Endothelial cell of hepatic sinusoid (primary cell): ENCODE results near the gene ISL1.

Experiments used
- in situ Hi-C: cut with HindIII; loops from 2 replicates; pipeline ENCODE4 v1.10.0; 2017; ENCODE audit warnings: low sequenced_read_pairs

The ISL1 gene

GRCh38 chr5:51383131-51384121 is at the start of gene ISL1:
Gene ISL1 (plus strand): TSS chr5:51383448. CDS start chr5:51383672, 224 bp downstream.
- in situ Hi-C loops = no loop called here

DNA sequence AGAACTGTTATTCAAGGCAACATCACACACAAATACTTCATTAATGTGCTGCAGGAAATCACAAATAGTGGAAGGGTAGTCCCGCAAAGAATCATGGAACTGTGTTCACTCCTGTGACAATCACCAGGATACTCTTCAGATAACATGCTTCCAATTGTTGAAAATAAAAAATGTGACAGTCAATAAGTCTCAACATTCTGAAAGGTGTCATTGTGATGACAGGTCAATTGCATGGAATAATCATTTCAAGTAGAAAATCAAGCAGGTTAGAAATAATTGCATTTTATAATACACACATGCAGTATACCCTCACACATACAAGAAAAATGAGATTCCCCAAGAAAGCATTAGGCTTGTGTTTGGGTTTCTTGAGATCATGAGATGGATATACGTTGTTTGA is 46.4 kb upstream of the ISL1 start:
- in situ Hi-C loops = no loop called here

GRCh38 chr5:51345106-51345505 is 38.1 kb upstream of the ISL1 start:
- in situ Hi-C loops = no loop called here

DNA sequence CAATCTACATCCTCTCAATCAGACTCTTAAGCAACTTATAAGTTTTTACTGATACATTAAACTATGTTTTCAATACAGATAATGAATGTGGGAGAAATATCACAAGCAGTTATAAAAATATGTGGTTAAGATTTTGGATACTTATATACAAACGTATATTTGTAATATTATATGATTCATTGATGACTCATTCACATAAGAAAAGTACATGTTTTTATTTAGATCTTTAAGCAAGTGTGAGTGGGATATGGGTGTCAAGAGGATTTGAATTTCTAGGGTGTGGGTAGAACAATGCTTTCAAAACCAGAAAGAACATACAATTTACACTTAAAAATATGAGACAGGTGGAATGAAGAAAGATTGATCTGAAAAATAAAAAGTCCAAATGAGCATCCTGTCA is 36.1 kb upstream of the ISL1 start:
- in situ Hi-C loops = no loop called here

DNA sequence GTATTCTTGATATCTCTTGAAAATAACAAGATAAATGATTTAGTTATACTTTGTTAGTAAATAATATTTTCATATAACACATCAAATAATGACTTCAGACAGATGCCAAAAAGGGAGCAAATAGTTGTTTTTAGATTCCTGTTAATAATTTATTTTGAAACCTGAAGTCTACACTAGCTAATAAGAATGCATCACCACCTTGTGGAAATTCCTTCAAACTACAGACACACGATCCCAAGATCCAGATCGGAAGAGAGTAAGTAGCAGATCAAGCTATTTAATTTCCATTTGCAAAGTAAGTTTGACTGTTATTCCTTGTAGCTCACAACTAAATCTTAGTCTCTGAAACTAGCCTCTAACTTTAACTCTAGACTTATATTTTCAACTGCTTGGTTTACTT is 35.5 kb upstream of the ISL1 start:
- in situ Hi-C loops = no loop called here

DNA sequence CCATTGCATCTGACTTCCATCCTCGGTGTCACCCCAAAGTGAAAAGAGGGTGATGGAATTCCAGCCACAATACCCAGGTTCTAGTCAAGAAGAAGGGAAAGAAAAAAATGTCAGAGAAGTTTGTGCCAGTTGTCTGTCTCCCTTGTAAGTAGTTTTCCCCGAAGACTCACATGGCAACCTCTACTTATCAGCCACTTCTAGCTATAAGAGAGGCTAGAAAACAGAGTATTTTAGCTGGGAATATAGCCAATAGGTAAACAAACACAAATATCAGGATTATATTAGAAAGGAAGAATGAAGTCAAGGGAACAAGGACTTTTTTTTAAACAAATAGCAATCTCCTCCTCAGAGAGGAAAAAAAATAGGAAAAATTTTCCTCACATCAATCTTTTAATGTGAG is 12.2 kb upstream of the ISL1 start:
- in situ Hi-C loops = no loop called here

DNA sequence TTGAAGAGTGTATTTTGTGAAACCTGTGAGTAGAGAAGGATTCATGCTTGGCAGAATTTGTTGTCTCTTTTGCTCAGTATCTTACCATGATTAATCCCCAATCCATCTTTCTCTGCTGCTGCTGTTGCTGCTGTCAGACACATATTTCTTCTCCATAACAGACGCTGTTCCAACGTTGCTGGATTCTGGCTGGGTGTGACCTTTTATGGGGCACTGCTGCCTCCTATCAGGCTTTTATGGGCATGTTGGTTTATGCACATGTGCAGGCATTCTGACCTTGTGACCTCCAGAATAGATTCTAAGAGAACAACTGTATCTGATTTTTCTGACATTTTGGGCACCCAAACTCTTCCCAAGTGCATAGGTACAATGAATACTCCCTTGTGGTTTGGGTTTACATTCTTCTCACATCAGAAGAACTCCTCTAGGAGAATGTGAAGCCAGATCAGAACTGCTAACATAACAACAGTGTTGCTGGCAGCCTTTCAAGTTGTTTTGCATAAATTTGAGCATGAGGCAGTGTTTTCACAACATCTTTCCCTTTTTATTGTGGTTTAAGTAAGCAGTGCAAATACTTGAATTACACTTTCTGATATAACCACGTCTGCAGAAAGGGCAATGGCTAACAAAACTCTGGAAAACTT is 9.2 kb upstream of the ISL1 start:
- in situ Hi-C loops = no loop called here

GRCh38 chr5:51375084-51375483 is 8.2 kb upstream of the ISL1 start:
- in situ Hi-C loops = no loop called here

- in situ Hi-C loops = no loop called here
These were observed 6.7 kb upstream of the ISL1 start for GRCh38 chr5:51376509-51376908.

- in situ Hi-C loops = no loop called here
These were observed 5.8 kb upstream of the ISL1 start for GRCh38 chr5:51377151-51378060.

- in situ Hi-C loops = no loop called here
These were observed 5.2 kb upstream of the ISL1 start for GRCh38 chr5:51378061-51378409.

- in situ Hi-C loops = no loop called here
These were observed 4.6 kb upstream of the ISL1 start for GRCh38 chr5:51378448-51379330.

DNA sequence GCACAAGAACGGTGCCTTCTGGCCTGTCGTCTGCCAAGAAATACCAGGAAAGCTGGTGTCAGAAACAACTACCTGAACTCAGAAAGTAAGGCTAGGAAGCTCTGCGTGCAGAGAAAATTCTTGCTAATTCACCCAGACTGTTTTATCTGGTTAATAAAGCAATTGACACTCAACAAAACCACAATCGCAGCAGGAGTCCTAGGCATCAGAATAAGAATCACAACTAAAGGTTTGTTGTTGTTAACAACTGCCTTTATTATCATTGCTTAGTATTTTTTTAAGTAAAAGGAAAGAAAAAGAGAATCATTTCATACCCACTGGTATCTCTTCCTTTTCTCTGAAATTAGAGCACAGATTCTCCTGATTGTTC is 3.9 kb upstream of the ISL1 start:
- in situ Hi-C loops = no loop called here

DNA sequence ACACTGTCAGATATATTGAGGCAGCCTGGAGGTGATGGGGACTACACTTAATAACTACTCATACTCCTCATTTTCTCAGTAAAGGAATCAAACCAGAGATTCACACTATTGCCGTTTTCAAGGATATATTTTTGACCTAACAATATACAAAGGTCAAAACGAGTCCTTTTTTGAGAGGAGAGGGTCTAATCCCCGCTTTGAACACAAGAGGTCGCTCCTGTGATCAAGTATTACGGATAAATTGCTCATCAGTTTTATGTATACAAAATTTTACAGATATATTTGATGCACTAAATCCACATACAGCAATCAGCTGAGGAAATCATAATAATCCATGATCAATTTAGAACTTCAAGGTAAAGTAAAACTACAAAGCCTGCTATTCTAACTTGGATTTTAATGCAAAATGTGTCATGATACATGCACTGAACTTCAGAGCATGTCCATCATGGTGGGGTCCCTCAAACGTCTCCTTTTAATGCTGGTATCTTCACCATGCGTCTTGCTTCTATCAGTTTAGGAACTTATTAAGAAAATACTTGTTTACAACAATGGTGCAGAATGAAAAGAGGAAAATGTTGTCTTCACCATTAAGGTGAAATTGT is 2.5 kb upstream of the ISL1 start:
- in situ Hi-C loops = no loop called here

DNA sequence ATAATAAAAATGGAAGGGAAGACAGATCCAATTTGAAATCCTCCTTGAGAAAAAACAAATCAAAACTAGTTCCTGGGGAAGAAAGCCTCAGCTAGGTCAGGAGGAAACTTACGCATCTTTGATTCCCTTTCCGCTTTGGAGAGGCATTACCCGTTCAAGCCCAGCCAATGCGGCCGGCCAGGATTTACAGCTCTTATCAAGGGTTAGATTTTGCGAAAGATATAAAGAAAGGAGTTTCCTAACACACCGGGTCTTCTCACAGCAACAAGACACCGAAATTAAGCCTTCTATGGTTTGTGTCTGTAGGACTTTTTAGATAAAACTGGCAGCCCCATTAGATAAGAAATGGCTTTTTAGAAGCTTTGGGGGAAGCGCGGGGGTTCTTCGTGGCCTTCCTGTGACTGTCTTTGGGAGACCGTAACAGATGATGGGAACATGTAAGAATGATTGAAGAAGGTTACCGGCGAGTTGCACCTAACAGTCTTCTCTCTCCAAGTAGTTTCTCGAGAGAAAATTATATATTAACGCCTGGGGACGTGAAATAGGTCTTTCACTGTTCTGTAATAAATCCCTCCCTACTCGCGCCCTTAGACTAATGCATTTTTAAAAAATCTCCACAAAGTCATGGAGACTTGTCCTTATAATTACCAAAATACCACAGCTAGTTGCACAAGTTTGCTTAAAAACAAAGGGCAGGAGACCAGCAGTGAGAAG is 1.3 kb upstream of the ISL1 start:
- in situ Hi-C loops = no loop called here

DNA sequence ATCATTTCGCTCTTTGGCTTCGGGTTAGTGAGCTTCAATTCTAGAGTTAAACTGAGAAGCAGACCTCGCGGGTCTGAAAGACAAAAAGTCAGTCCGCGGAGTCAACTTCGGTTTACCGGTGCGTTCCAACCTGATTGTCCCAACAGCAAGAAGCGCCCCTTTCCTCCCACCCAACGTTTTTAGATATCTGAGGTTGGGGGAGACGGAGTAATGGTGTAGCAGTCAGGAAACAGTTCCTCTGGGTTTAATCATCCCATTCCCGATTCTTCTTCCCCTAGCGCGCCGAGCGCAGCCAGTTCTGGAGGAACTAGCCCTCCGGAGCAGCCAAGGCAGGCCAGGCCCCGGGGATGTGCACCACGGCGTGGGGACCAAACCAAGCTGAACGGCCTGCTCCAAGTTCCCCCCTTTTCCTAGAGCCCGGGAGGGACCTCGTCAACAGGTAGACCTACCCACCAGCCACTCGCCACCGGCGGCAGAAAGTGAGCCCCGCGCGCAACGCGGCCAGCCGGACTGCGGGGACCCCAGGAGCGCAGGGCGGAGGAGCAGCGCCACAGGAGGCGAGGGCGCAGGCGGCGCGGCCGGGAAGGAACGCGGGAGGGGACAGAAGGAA is 622 bp upstream of the ISL1 start:
- in situ Hi-C loops = no loop called here

DNA sequence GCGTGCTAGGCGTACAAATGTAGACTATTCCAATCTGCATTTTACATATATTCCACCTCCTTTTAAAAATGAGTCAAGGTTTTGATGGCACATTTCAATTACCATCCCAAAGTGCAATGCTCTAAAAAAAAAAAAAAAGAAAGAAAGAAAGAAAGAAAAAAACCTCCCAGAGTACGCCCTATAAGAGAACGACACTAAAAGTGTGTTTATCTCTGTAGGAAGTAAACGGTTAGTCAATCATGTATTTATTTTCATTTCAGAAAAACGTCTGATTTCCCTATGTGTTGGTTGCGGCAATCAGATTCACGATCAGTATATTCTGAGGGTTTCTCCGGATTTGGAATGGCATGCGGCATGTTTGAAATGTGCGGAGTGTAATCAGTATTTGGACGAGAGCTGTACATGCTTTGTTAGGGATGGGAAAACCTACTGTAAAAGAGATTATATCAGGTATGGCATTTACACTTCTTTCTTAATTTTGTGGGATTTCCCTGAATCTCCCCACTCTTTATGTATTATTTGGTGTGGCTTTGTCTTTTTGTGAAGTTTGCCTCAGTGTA is 1.1 kb downstream of the ISL1 start:
- in situ Hi-C loops = no loop called here

DNA sequence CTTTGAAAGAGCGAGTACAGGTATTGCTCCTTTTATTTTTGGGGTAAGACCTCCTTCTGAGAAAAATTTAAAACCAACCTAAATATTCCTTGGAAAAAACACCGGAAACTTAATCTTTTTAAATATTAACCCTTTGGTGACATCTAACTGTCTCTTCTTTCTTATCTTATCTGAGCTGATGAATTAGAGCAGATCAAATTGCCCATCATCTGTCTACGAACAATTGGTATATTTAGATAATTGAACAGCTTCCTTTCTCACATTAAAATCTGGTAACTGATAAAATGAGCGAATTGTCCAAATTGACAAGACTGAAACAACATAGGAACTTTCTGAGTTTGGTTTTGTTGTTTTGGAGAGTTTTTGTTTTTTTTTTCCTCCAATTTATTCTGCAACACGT is 2.0 kb downstream of the ISL1 start:
- in situ Hi-C loops = no loop called here
